ENCODE measurements around the gene GRID2. TPM values are rescaled to one million over a fixed set of nuclear protein-coding genes. Genes with fewer than 3 reads are reported as not detected.

Gene GRID2
- total and polyA plus RNA-seq, 2 of the 13 experiments (the other 11 are each of a cell fraction or from before 2014, with no cell fraction given): not detected

GRCh38 chr4:93446038-93446437 is 1142.3 kb downstream of the GRID2 start:
- Histone ChIP-seq H3K4me1 (ENCODE audit: insufficient read depth, low read length) (no peaks in the 10 kb centered on the region), H3K9me3 (ENCODE audit: low read length) (no peaks in the 10 kb centered on the region), H3K9ac (ENCODE audit: insufficient read depth, low read depth, low read length) (no peak overlapping the region), H3K27me3 (ENCODE audit: control insufficient read depth in 1 of 2, insufficient read depth in 2 of 2, low read length in 2 of 2) (no peaks in the 10 kb centered on the region), H3K27ac (ENCODE audit: extremely low read length, insufficient read depth, low read length) (no peak overlapping the region), H3K79me2 (ENCODE audit: insufficient read depth, low read length) (no peaks in the 10 kb centered on the region), H2AFZ (ENCODE audit: low read length) (no peak overlapping the region), H3K4me2 (ENCODE audit: low read depth, low read length) (no peak overlapping the region), H4K20me1 (ENCODE audit: insufficient read depth, low read length) (no peaks in the 10 kb centered on the region), H3K36me3 (replicated peaks in 1 of 2; ENCODE audit: control insufficient read depth in 1 of 2, insufficient read depth in 2 of 2, low read length in 2 of 2) (no peaks in the 10 kb centered on the region), H3K4me3 (replicated peaks in 1 of 3; ENCODE audit: insufficient read depth in 1 of 3, low read depth in 2 of 3, low read length in 3 of 3) (no peak overlapping the region)
- no peak for DNase-seq (ENCODE audit: low spot score)
- POLR2A ChIA-PET: no interaction called here
- no TSS peak for BruUV-seq (replicated peaks)
- CTCF ChIA-PET (ENCODE audit: low intra/inter-chr PET ratio, low total read pairs): no interaction called here
- no peak for FAIRE-seq
- no peak for ATAC-seq
- 0% methylated on average over 1 of the region's 1 CpG for WGBS (ENCODE audit: low lambda C conversion rate)
- intact Hi-C loops (cut with micrococcal nuclease; ENCODE audit: unreplicated experiment) (no loop called here), in situ Hi-C loops (cut with HindIII; ENCODE audit: extremely low pct_ligation_motif_present, low pct_unique_long_range_greater_than_20kb) (no loop called here)
- TF ChIP-seq RNF2 (conservative IDR thresholded peaks at IDR 0.05; ENCODE audit: low read depth) (no peak), ZBTB7A (CRISPR knock-in tag; IDR thresholded peaks at IDR 0.05) (no peak), ZNF20 (CRISPR knock-in tag; IDR thresholded peaks at IDR 0.05) (no peak), KDM6A (CRISPR knock-in tag; IDR thresholded peaks at IDR 0.05; ENCODE audit: low read depth) (no peak)
- TF ChIP-seq, protein P1, sequence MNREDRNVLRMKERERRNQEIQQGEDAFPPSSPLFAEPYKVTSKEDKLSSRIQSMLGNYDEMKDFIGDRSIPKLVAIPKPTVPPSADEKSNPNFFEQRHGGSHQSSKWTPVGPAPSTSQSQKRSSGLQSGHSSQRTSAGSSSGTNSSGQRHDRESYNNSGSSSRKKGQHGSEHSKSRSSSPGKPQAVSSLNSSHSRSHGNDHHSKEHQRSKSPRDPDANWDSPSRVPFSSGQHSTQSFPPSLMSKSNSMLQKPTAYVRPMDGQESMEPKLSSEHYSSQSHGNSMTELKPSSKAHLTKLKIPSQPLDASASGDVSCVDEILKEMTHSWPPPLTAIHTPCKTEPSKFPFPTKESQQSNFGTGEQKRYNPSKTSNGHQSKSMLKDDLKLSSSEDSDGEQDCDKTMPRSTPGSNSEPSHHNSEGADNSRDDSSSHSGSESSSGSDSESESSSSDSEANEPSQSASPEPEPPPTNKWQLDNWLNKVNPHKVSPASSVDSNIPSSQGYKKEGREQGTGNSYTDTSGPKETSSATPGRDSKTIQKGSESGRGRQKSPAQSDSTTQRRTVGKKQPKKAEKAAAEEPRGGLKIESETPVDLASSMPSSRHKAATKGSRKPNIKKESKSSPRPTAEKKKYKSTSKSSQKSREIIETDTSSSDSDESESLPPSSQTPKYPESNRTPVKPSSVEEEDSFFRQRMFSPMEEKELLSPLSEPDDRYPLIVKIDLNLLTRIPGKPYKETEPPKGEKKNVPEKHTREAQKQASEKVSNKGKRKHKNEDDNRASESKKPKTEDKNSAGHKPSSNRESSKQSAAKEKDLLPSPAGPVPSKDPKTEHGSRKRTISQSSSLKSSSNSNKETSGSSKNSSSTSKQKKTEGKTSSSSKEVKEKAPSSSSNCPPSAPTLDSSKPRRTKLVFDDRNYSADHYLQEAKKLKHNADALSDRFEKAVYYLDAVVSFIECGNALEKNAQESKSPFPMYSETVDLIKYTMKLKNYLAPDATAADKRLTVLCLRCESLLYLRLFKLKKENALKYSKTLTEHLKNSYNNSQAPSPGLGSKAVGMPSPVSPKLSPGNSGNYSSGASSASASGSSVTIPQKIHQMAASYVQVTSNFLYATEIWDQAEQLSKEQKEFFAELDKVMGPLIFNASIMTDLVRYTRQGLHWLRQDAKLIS (CRISPR knock-in tag; IDR thresholded peaks at IDR 0.05): no peak

GRCh38 chr4:93448691-93449293 is 1145.0 kb downstream of the GRID2 start:
- Histone ChIP-seq H3K79me2 (ENCODE audit: insufficient read depth, low read length) (no peaks in the 10 kb centered on the region), H3K9ac (ENCODE audit: insufficient read depth, low read depth, low read length) (no peak overlapping the region), H3K4me3 (replicated peaks in 1 of 3; ENCODE audit: insufficient read depth in 1 of 3, low read depth in 2 of 3, low read length in 3 of 3) (no peak overlapping the region), H2AFZ (ENCODE audit: low read length) (no peak overlapping the region), H3K27ac (ENCODE audit: extremely low read length, insufficient read depth, low read length) (no peak overlapping the region), H3K36me3 (replicated peaks in 1 of 2; ENCODE audit: control insufficient read depth in 1 of 2, insufficient read depth in 2 of 2, low read length in 2 of 2) (no peaks in the 10 kb centered on the region), H3K4me1 (ENCODE audit: insufficient read depth, low read length) (no peaks in the 10 kb centered on the region), H3K9me3 (ENCODE audit: low read length) (no peaks in the 10 kb centered on the region), H3K4me2 (ENCODE audit: low read depth, low read length) (no peak overlapping the region), H4K20me1 (ENCODE audit: insufficient read depth, low read length) (no peaks in the 10 kb centered on the region), H3K27me3 (ENCODE audit: control insufficient read depth in 1 of 2, insufficient read depth in 2 of 2, low read length in 2 of 2) (no peaks in the 10 kb centered on the region)
- BruUV-seq (replicated peaks): no TSS peak
- in situ Hi-C loops (cut with HindIII; ENCODE audit: extremely low pct_ligation_motif_present, low pct_unique_long_range_greater_than_20kb) (no loop called here), intact Hi-C loops (cut with micrococcal nuclease; ENCODE audit: unreplicated experiment) (no loop called here)
- DNase-seq (ENCODE audit: low spot score) (no peak), ATAC-seq (no peak), FAIRE-seq (no peak)
- WGBS (ENCODE audit: low lambda C conversion rate): 3% methylated on average over 1 of the region's 1 CpG
- ChIA-PET POLR2A (no interaction called here), CTCF (ENCODE audit: low intra/inter-chr PET ratio, low total read pairs) (no interaction called here)
- TF ChIP-seq TIGD3 (CRISPR knock-in tag; IDR thresholded peaks at IDR 0.05; ENCODE audit: borderline replicate concordance) (no peak), ZNF556 (CRISPR knock-in tag; IDR thresholded peaks at IDR 0.05; ENCODE audit: borderline replicate concordance) (no peak), HNRNPK (IDR thresholded peaks at IDR 0.05; ENCODE audit: low read depth, low read length, poor library complexity, severe bottlenecking) (peak; percentile 100), TCF7L2 (IDR thresholded peaks at IDR 0.05; ENCODE audit: low read depth, low read length) (no peak), PCBP1 (IDR thresholded peaks at IDR 0.05; ENCODE audit: borderline replicate concordance, low read depth, low read length) (peak; percentile 99)
- TF ChIP-seq, protein P2, sequence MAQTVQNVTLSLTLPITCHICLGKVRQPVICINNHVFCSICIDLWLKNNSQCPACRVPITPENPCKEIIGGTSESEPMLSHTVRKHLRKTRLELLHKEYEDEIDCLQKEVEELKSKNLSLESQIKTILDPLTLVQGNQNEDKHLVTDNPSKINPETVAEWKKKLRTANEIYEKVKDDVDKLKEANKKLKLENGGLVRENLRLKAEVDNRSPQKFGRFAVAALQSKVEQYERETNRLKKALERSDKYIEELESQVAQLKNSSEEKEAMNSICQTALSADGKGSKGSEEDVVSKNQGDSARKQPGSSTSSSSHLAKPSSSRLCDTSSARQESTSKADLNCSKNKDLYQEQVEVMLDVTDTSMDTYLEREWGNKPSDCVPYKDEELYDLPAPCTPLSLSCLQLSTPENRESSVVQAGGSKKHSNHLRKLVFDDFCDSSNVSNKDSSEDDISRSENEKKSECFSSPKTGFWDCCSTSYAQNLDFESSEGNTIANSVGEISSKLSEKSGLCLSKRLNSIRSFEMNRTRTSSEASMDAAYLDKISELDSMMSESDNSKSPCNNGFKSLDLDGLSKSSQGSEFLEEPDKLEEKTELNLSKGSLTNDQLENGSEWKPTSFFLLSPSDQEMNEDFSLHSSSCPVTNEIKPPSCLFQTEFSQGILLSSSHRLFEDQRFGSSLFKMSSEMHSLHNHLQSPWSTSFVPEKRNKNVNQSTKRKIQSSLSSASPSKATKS (CRISPR knock-in tag; IDR thresholded peaks at IDR 0.05): no peak

Measured in HepG2 (cell line).